Amniotic stem cell (primary cell): ENCODE data around the gene GPR107.

Source experiments
- DNase-seq: peaks from one replicate; lab custom pipeline; 2025; lab: John Stamatoyannopoulos, UW

The GPR107 gene

GRCh38 chr9:130027533-130028365 lies 26.0 kb upstream of the GPR107 start:
- no peak for DNase-seq

- DNase-seq, result no peak
These were observed 25.0 kb upstream of the GPR107 start for GRCh38 chr9:130028493-130029222.

DNA sequence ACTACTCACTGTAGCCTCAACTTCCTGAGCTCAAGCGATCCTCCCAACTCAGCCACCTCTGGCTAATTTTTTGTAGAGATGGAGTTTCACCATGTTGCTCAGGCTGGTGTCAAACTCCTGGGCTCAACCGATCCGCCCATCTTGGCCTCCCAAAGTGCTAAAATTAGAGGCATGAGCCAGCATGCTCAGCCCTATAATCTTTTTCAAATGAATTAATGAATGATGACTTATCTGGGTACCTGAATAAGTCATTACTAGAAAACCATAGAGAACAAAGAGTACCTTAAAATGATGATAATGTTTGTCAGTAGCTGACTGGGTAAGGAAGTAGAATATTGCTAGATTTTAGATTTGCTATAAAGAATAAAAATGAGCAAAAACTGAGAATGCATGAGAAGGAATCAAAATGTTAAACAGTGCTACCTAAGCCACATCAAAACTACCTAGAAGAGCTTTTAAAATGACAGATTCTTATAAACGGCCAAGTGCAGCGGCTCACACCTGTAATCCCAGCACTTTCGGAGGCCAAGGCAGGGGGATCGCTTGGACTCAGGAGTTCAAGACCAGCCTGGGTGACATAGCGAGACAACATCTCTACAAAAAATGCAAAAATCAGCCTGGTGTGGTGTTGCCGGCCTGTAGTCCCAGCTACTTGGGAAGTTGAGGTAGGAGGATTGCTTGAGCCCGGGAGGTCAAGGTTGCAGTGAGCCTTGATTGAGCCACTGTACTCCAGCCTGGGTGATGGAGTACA lies 24.3 kb upstream of the GPR107 start:
- DNase-seq, result no peak

GRCh38 chr9:130030651-130031127 lies 23.0 kb upstream of the GPR107 start:
- DNase-seq, result no peak

GRCh38 chr9:130034570-130034969 lies 19.1 kb upstream of the GPR107 start:
- peak; percentile 50 for DNase-seq

DNA sequence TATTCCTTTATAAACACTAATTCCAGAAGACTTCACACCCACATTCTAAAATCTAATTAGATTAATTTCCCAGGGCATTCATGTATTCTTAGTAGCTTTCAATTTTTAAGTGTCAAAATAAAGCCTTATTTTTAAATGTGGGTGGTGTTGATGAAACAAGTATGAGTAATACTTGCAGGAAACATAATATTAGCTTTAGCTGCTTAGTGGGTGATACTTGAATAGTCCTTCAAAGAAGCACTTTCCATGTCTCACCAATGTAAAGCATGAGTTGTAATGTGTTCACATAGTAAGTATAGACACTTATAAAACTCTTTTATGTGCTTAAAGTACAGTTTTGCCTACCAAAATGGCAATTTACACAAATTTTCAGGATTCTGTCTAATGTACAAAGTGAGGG lies 17.6 kb upstream of the GPR107 start:
- no peak for DNase-seq

- no peak for DNase-seq
These were observed 14.1 kb upstream of the GPR107 start for GRCh38 chr9:130039528-130040147.

DNA sequence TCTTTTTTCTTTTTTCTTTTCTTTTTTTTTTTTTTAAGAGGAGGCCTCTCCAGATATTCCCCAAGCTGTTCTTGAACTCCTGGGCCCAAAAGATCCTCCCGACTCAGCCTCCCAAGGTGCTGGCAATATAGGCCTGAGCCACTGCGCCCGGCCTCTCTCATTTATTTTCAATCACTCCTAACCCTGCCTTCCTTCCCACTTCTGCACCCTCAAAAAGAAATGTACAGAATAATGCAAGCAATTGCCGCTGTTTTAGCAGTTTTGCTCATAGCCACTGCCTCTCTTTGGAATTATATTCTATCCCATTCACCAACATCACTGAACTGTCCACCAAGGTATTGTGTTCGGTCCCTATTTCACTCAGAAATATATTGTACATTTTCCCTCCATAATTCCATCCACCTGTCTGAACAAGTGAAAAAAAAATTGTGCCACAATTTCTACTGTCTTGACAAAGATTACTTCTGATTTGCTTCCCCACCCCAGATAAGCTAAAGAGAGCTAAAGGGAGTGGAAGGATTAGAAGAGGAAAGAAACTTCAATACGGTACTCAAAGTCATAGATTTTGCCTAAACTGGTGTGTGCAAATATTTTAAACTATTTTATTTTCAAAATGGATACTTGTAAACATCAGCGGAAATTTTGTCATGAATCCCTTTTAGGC lies 12.6 kb upstream of the GPR107 start:
- no peak for DNase-seq

GRCh38 chr9:130041648-130042405 lies 11.9 kb upstream of the GPR107 start:
- no peak for DNase-seq

GRCh38 chr9:130042406-130042884 lies 11.3 kb upstream of the GPR107 start:
- DNase-seq, result peak; percentile 17

- DNase-seq, result peak; percentile 65
These were observed 10.6 kb upstream of the GPR107 start, which contains the start of gene FNBP1 for GRCh38 chr9:130042885-130043653. Gene FNBP1, minus strand, starts transcription at chr9:130043189. Its CDS starts 214 bp downstream, at chr9:130042975.

- DNase-seq, result peak; percentile 65
These were observed 9.8 kb upstream of the GPR107 start for GRCh38 chr9:130043654-130044623.

- no peak for DNase-seq
These were observed 7.8 kb upstream of the GPR107 start for GRCh38 chr9:130045725-130046450.

- DNase-seq, result no peak
These were observed 4.1 kb upstream of the GPR107 start for GRCh38 chr9:130049431-130050210.

DNA sequence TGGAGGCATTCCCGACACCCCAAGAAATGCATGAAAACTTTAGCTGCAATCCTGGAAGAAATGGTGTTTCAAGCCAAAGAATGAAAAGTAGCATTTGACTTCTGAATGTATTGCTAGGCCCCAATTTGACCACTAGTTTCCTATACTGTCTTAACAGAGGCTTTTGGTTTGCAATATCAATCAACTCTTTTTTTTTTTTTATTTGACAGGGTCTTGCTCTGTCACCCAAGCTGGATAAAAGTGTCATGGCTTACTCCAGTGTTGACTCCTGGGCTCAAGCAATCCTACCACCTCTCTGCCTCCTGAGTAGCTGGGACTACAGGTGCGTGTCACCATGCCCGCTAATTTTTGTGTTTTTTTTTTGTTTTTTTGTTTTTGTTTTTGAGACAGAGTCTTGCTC lies 3.2 kb upstream of the GPR107 start:
- DNase-seq, result no peak

DNA sequence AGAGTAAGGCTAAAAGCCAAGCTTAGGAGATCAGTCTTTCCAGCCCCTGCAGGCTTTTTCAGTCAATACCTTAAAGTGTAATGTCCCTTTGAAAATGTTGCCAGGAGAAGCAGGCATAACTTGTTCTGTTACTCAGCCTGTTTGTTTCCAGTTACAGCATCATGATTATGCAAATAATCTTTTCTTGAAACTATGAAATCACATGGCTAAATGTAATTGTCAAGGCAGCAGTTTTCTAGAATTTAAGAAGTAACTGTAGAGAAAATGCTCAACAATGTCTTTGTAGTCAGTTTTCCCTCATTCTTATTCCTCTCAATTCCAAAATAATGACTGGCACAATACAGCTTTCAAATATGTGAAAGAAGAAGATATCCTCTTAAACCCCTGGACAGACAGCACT lies 1.9 kb upstream of the GPR107 start:
- no peak for DNase-seq

DNA sequence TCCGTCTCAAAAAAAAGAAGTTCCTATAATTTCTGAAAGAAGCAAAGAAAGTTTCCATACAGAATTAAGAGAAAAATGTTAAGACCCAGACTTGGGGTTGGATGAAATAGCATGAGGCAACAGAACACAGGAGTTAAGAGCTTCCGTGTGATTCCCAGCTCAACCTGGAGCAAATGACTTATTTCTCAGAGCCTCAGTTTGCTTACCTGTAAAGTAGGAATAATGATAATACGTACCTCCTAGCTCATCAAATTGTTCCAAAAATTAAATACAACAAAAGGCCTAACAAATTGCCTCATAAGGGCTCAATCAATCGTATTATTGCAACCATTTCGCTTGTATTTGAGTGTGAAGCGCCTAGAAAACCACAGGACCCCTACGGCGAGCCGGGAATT lies 600 bp upstream of the GPR107 start:
- no peak for DNase-seq
